Stimulated activated CD4-positive, alpha-beta T cell treated with anti-CD3 and anti-CD28 coated beads, Interleukin-12 subunit alpha, Interleukin-12 subunit beta, amount 100 ng/mL, for 48 hours (primary cell): ENCODE data around the gene TNRC6C.

ENCODE experiments used
- DNase-seq, 3 donors: peaks; one replicate each; pipeline ENCODE4 v3.0.0-alpha.2; 2020; ENCODE audit warnings: low read depth in 2 of 3, low spot score in 1 of 3

The TNRC6C gene

GRCh38 chr17:78124081-78124835 lies 165.8 kb downstream of the TNRC6C start:
- no peak for DNase-seq

- DNase-seq: no peak
Observed at GRCh38 chr17:78124836-78125137, 166.3 kb downstream of the TNRC6C start.

GRCh38 chr17:78125138-78125913 lies 166.8 kb downstream of the TNRC6C start:
- no peak for DNase-seq

GRCh38 chr17:78125976-78126894 lies 167.7 kb downstream of the TNRC6C start:
- DNase-seq: no peak

- no peak for DNase-seq
Observed at GRCh38 chr17:78126895-78127238, 168.4 kb downstream of the TNRC6C start.

GRCh38 chr17:78127239-78127887 lies 168.9 kb downstream of the TNRC6C start:
- no peak for DNase-seq

GRCh38 chr17:78127888-78128550 lies 169.5 kb downstream of the TNRC6C start:
- no peak for DNase-seq

- peak in 1 of 3 donors; percentile 57 for DNase-seq
Observed at GRCh38 chr17:78128551-78129350, 170.2 kb downstream of the TNRC6C start, which contains the start of gene TMC6. Gene TMC6 (minus strand): TSS chr17:78128755. CDS start chr17:78126832, 1,923 bp downstream.

GRCh38 chr17:78129351-78130089 lies 171.0 kb downstream of the TNRC6C start:
- DNase-seq: no peak

- no peak for DNase-seq
Observed at GRCh38 chr17:78130090-78130436, 171.6 kb downstream of the TNRC6C start.

- DNase-seq: peak in 2 of 3 donors; percentile 55 to 60
Observed at GRCh38 chr17:78130437-78131101, 172.1 kb downstream of the TNRC6C start, which contains the start of gene TMC8. Gene TMC8 (plus strand): TSS chr17:78130771. CDS start chr17:78131589, 818 bp downstream.

- DNase-seq: no peak
Observed at GRCh38 chr17:78131172-78132083, 172.9 kb downstream of the TNRC6C start.

- no peak for DNase-seq
Observed at GRCh38 chr17:78132084-78132676, 173.7 kb downstream of the TNRC6C start.

- no peak for DNase-seq
Observed at GRCh38 chr17:78132767-78133178, 174.3 kb downstream of the TNRC6C start.

GRCh38 chr17:78133179-78133951 lies 174.9 kb downstream of the TNRC6C start:
- no peak for DNase-seq
